ENCODE data around the gene CXCL11.

GRCh38 chr4:76007089-76007862 is 28.6 kb downstream of the CXCL11 start, which contains the start of gene CXCL9:
- no peak for TF ChIP-seq CTCF (IDR thresholded peaks at IDR 0.05)
- no peak for TF ChIP-seq POLR2A (IDR thresholded peaks at IDR 0.05)

Measured in testis (tissue), 2 donors.